Aorta (tissue), 5 donors: Measurements from ENCODE around the gene NUDC. TPM values are rescaled to one million over a fixed set of nuclear protein-coding genes. Genes with fewer than 3 reads are reported as not detected.
"Not testable (repeated sequence)": the region's sequence is repeated elsewhere in the genome, so short reads cannot be mapped to it uniquely, and the experiment has no call there.

Experiments used
- ATAC-seq: fragments of 200-7000 bp; cut with Tn5 transposase; one replicate; pipeline ENCODE4 v1.9.1; 2022; ENCODE audit warnings: moderate library complexity; ENCODE audit not compliant: low FRiP score
- DNase-seq, 2 donors: peaks; one replicate each; pipeline ENCODE4 v3.0.0-alpha.2; 2020
- H3K27ac ChIP-seq, 2 donors: one replicate each; pipeline ENCODE4 v1.5.1; 2013; ENCODE audit warnings: low read length in 2 of 2, mild to moderate bottlenecking in 2 of 2, moderate library complexity in 2 of 2, control low read depth in 1 of 2, inconsistent platforms in 1 of 2, low read depth in 1 of 2
- H3K27me3 ChIP-seq, 2 donors: one replicate each; pipeline ENCODE4 v1.6.1; 2013; ENCODE audit warnings: control low read depth in 1 of 2, low read length in 1 of 2, mild to moderate bottlenecking in 1 of 2, moderate library complexity in 1 of 2; ENCODE audit not compliant: insufficient read depth in 2 of 2, control insufficient read depth in 1 of 2
- H3K36me3 ChIP-seq, 2 donors: one replicate each; pipeline ENCODE4 v1.6.1; 2013; ENCODE audit warnings: control low read depth in 1 of 2, low read length in 1 of 2, mild to moderate bottlenecking in 1 of 2; ENCODE audit not compliant: insufficient read depth in 2 of 2, control insufficient read depth in 1 of 2
- H3K4me1 ChIP-seq, 2 donors: one replicate each; pipeline ENCODE4 v1.6.1; 2013; ENCODE audit warnings: low read length in 2 of 2, control low read depth in 1 of 2, mild to moderate bottlenecking in 1 of 2, moderate library complexity in 1 of 2; ENCODE audit not compliant: insufficient read depth in 2 of 2, control insufficient read depth in 1 of 2
- H3K4me3 ChIP-seq, 2 donors: one replicate each; pipeline ENCODE4 v1.5.1; 2013; ENCODE audit warnings: low read length in 2 of 2, control low read depth in 1 of 2, mild to moderate bottlenecking in 1 of 2
- H3K9me3 ChIP-seq: one replicate; pipeline ENCODE4 v1.6.1; 2013; ENCODE audit warnings: mild to moderate bottlenecking, low read length; ENCODE audit not compliant: control insufficient read depth
- WGBS, 2 donors: extraction: QIAGEN DNeasy Blood & Tissue Kit; methylation state at CpG; one replicate each; pipeline ENCODE4 v1.1.7; 2013; 5-methylcytosine and 5-hydroxymethylcytosine counted together
- intact Hi-C, 2 donors: fragments of 100-400 bp; cut with DNase I; formaldehyde crosslinking; loops; one replicate each; pipeline versions ENCODE4 v1.14.2 to v1.15.0; 2022
- polyA plus RNA-seq, 2 donors: library from polyadenylated mRNA; stranded (reverse); fragments of 200-250 nt; gene quantifications; one replicate each; pipeline ENCODE4 v1.2.3, GENCODE V29; 2013
- total RNA-seq, 2 donors: library from RNA; stranded (reverse); fragmentation: NEBNext Ultra II Directional; extraction: Animal tissue kit (Norgen Biotek cat#: 25700); gene quantifications; one replicate each; pipeline ENCODE4 v1.2.1, GENCODE V29; 2021
- donor health status: healthy with polysubstance abuse.
- donor health status: Bipolar disorder and iron deficiency.
- donor health status: DM: no; HTN: no; CAD: no.
- donor health status: DM: no; HTN: no; CAD: no.
- donor health status: DM: yes; HTN: yes; CAD: no.

Gene NUDC
- total and polyA plus RNA-seq, 4 donors: 44.9 to 79.8 (median 56.3) TPM

DNA sequence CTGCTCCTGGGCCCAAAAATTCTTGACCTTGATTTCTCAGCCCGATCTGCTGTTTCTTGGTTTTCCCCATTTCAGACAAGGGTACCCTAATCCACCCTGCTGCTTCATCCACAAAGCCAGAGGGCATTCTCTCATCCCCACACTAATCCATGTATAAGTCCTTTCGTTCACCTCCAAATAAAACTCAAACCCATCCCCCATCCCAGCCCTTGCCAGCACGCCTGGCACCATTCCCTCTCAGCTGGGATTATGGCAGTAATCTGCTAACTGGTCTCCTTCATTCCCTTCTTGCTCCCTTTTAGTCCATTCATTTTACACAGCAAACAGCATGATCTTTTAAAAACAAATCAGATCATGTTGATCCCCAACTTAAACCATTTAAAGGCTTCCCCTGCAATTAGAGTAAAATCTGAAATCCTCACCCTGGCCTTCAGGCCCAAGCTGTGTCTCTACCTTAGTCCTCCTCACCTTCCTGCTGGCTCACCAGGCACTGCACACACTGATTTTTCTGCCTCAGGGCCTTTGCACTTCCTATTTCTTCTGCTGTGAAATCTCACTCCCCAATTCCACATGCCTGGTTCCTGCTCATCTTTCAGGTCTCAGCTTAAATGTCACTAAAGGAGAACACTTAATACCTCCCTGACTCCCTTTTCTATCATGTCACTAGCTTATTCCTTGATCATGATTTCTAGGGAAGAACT is 59.8 kb downstream of the NUDC start:
- no peak overlapping the region for H3K4me3 ChIP-seq
- intact Hi-C loops: no loop called here
- no peaks in the 10 kb centered on the region for H3K4me1 ChIP-seq
- H3K27ac ChIP-seq: no peak overlapping the region
- ATAC-seq (no peak), DNase-seq (no peak)
- no peaks in the 10 kb centered on the region for H3K9me3 ChIP-seq
- WGBS, 2 donors: 56 to 57% methylated on average over 3 of the region's 3 CpGs
- no peaks in the 10 kb centered on the region for H3K27me3 ChIP-seq
- no peaks in the 10 kb centered on the region for H3K36me3 ChIP-seq

DNA sequence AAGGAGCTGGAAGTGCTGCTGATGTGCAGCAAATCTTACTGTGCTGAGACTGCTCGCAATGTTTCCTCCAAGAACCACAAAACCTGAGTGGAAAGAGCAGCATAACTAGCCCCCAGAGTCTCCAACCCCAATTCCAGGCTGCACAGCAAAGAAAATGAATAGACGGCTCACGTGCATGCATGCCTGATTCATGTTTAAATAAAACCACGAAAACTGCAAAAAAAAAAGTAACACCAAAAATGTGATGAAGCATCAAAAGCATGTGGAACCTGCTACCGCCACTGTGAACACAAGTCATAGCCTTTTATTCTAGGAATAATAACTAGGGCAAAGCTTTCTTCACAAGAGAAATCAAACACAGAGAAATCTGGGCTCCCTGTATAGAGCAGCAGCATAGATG is 62.3 kb downstream of the NUDC start:
- WGBS, 2 donors: 17 to 32% methylated on average over 5 of the region's 5 CpGs

DNA sequence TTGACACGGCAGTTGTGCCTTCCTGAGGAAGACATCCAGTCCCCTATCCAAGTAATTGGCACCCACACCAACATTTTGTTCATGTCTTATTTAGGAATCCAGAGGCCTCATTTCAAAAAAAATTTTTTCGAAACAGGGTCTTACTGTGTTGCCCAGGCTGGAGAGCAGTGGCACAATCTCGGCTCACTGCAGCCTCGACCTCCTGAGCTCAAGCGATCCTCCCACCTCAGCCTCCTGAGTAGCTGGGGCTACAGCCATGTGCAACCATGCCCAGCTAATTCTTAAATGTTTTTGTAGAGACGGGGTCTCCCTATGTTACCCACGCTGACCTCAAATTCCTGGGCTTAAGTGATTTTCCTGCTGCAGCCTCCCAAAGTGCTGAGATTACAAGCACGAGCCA is 62.7 kb downstream of the NUDC start:
- intact Hi-C loops: no loop called here
- 61 to 72% methylated on average over 8 of the region's 8 CpGs for WGBS, 2 donors
- no peaks in the 10 kb centered on the region for H3K27me3 ChIP-seq
- ATAC-seq (no peak), DNase-seq (no peak)
- H3K4me3 ChIP-seq: no peak overlapping the region
- no peaks in the 10 kb centered on the region for H3K9me3 ChIP-seq
- H3K27ac ChIP-seq: no peak overlapping the region
- no peaks in the 10 kb centered on the region for H3K4me1 ChIP-seq
- no peaks in the 10 kb centered on the region for H3K36me3 ChIP-seq

More for the DNA sequence above, 62.3 kb downstream of the NUDC start:
- H3K4me1 ChIP-seq: no peaks in the 10 kb centered on the region
- H3K27ac ChIP-seq: no peak overlapping the region
- no peak for ATAC-seq
- DNase-seq: no peak
- H3K27me3 ChIP-seq: no peaks in the 10 kb centered on the region
- H3K4me3 ChIP-seq: no peak overlapping the region
- no peaks in the 10 kb centered on the region for H3K9me3 ChIP-seq
- no peaks in the 10 kb centered on the region for H3K36me3 ChIP-seq
- intact Hi-C loops: no loop called here

DNA sequence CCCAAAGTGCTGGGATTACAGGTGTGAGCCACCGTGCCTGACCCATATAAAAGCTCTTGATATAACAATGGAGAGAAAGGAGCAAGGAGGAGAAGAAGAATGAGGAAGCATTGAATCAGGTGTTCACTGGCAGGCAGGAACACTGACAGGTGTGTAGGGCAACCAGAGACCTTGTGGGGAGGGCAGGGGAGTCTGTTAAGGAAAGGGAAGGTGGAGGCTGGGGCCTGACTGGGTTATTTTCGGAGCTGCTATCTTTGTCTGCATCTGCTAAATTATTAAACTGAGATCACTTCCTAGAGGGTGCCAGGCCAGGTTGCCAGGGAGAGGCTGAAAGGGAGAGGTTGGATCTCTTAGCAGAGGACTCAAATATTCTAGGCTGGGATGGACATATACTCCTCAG is 65.1 kb downstream of the NUDC start:
- Histone ChIP-seq H3K4me3 (no peak overlapping the region), H3K27ac (no peak overlapping the region), H3K27me3 (no peaks in the 10 kb centered on the region), H3K36me3 (no peaks in the 10 kb centered on the region), H3K4me1 (no peaks in the 10 kb centered on the region), H3K9me3 (no peaks in the 10 kb centered on the region)
- intact Hi-C loops: no loop called here
- 60 to 71% methylated on average over 2 of the region's 2 CpGs for WGBS, 2 donors
- ATAC-seq (no peak), DNase-seq (no peak)

DNA sequence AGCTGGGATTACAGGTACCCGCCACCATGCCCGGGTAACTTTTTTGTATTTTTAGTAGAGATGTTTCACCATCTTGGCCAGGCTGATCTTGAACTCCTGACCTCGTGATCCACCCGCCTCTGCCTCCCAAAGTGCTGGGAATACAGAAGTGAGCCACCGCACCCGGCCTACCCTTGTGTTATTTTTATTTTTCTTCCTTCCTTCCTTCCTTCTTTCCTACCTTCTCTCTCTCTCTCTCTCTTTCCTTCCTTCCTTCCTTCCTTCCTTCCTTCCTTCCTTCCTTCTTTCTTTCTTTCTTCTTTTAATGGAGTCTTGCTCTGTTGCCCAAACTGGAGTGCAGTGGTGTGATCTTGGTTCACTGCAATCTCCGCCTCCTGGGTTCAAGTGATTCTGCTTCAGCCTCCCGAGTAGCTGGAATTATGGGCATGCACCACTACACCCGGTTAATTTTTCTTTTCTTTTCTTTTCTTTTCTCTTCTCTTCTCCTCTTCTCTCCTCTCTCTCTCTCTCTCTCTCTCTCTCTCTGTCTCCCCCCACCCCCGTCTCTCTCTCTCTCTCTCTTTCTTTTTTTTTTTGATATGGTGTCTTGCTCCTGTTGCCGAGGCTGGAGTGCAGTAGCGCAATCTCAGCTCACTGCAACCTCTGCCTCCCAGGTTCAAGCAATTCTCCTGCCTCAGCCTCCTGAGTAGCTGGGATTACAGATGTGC is 68.0 kb downstream of the NUDC start:
- H3K36me3 ChIP-seq, H3K27me3 ChIP-seq, H3K4me3 ChIP-seq, ATAC-seq, H3K27ac ChIP-seq, H3K4me1 ChIP-seq, intact Hi-C loops, DNase-seq, H3K9me3 ChIP-seq: not testable (repeated sequence)
- 76 to 81% methylated on average over 12 of the region's 12 CpGs for WGBS, 2 donors

DNA sequence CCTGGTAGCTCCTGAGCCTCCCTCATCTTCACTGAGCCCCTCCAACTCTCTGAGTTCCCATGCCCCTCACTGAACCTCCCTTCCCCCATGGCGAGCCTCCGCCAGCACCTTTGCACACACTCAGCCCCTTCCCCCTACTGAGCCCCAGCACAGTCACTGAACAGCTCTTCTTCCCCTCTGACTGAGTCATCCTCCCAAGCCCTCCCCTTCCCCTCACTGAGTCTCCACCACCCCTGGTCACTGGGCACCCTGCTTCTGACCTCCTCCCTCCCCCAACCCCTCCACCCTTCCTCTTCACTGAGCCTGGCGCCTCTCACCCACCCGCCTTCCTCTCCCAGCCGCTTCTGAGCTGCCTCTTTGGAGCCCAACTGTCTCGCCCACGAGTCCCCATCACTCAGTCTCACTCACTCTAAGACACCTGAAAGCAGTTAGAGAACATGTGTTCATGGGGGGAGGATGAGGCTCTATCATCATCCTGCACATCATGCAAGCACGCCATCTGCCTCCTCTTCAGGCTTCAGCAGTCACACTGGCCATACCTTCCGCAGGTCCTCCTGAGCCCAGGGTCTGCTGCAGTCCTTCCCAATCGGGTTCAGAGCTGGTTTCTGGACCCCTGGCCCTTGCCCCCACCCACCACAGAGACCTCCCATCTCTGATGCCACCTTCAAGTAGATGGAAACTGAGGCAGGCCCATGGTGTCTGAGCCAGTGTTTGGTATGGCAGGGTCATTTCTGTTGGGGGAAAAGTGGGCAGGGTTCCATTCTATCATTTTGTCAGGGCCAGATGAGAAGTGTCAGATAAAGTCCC is 70.0 kb downstream of the NUDC start:
- intact Hi-C loops: no loop called here
- no peaks in the 10 kb centered on the region for H3K9me3 ChIP-seq
- H3K4me3 ChIP-seq: no peak overlapping the region
- H3K36me3 ChIP-seq: no peaks in the 10 kb centered on the region
- WGBS, 2 donors: 32 to 47% methylated on average over 9 to 10 of the region's 10 CpGs
- DNase-seq (no peak), ATAC-seq (no peak)
- H3K27ac ChIP-seq: no peak overlapping the region
- peaks cover 0 to 2% of the 10 kb centered on the region in 2 donors for H3K27me3 ChIP-seq
- H3K4me1 ChIP-seq: no peaks in the 10 kb centered on the region

DNA sequence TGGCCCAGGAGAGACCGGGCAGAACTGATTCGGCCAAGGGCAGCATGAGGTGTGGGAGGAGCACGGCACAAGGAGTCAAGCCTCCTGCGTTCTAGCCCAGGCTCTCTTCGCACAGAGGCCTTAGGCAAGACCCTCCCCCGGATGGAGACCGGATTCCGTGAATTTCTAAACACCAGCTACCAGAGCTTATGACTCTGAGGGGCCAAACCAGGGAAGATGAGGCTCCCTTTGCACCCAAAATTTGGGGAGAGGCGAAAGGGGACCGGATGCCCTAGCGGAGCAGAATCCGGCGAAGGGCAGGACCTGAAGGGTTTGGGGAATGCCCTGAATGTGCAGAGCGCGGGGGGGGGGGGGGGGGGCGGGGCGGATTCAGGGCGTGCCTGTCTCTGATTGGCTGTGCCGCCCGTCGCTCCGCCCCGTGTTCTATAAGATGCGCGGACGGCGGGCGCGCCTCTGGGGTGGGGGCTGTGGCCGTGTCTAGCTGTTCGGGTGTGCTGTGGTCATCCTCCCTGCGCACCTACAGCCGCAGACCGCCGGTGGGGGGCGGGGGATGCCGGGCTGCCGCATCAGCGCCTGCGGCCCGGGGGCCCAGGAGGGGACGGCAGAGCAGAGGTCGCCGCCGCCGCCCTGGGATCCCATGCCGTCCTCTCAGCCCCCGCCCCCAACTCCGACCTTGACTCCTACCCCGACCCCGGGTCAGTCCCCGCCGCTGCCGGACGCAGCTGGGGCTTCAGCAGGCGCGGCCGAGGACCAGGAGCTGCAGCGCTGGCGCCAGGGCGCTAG is 71.9 kb downstream of the NUDC start, which contains the start of gene TRNP1:
Gene TRNP1 (plus strand): TSS at position 456 of the 783 bp plus-strand sequence. CDS start 95 bp downstream, at position 551.
- H3K4me3 ChIP-seq: peak within 1 kb of the TSS; percentile 6 to 68
- 2% methylated on average over 45 to 60 of the region's 61 CpGs for WGBS, 2 donors
- intact Hi-C loops: no loop called here
- no peaks in the 10 kb centered on the region for H3K4me1 ChIP-seq
- no peaks in the 10 kb centered on the region for H3K36me3 ChIP-seq
- H3K27ac ChIP-seq: peak within 1 kb of the TSS in 1 of 2 donors; percentile 64
- peaks cover 0 to 2% of the 10 kb centered on the region in 2 donors for H3K27me3 ChIP-seq
- DNase-seq (peak; percentile 81 to 89), ATAC-seq (peak; percentile 65)
- no peaks in the 10 kb centered on the region for H3K9me3 ChIP-seq
